Left lung (tissue), 10 donors: ENCODE data around the gene CXXC5. TPM values are rescaled to one million over a fixed set of nuclear protein-coding genes. Genes with fewer than 3 reads are reported as not detected.
"Not testable (repeated sequence)": the region's sequence is repeated elsewhere in the genome, so short reads cannot be mapped to it uniquely, and the experiment has no call there.

Experiments
- ATAC-seq: fragments of 200-7000 bp; cut with Tn5 transposase; one replicate; pipeline ENCODE4 v1.9.1; 2020; ENCODE audit warnings: moderate library complexity
- DNase-seq, 4 donors: peaks; one replicate each; pipeline ENCODE4 v3.0.0-alpha.2; 2013 to 2020
- H3K27ac ChIP-seq, 2 donors: fragments of 200-600 bp; sonication (generic) in 1 of 2; one replicate each; pipeline versions ENCODE4 v1.5.0 to v1.8.0; 2020 to 2021
- H3K27me3 ChIP-seq, 2 donors: fragments of 200-600 bp; sonication (generic) in 1 of 2; one replicate each; pipeline versions ENCODE4 v1.5.0 to v1.8.0; 2020 to 2021
- H3K36me3 ChIP-seq, 2 donors: fragments of 200-600 bp; sonication (generic) in 1 of 2; one replicate each; pipeline versions ENCODE4 v1.5.0 to v1.8.0; 2020 to 2021
- H3K4me1 ChIP-seq, 2 donors: fragments of 200-600 bp; one replicate each; pipeline ENCODE4 v1.8.0; 2021
- H3K4me3 ChIP-seq, 2 donors: fragments of 200-600 bp; sonication (generic) in 1 of 2; one replicate each; pipeline versions ENCODE4 v1.5.0 to v1.8.0; 2020 to 2021; ENCODE audit warnings: mild to moderate bottlenecking in 1 of 2
- H3K9me3 ChIP-seq, 2 donors: fragments of 200-600 bp; sonication (generic) in 1 of 2; one replicate each; pipeline versions ENCODE4 v1.5.0 to v1.8.0; 2020 to 2021
- intact Hi-C, 2 donors: fragments of 100-400 bp; cut with DNase I; formaldehyde crosslinking; loops; one replicate each; pipeline versions ENCODE4 v1.11.2 to v1.14.2; 2022
- polyA plus RNA-seq, 6 donors: library from polyadenylated mRNA; unstranded; fragments of 120-200 nt; gene quantifications; one replicate each; pipeline ENCODE4 v1.2.1, GENCODE V29; 2013; ENCODE audit not compliant: insufficient read length in 6 of 6
- total RNA-seq, 2 donors: library from RNA; stranded (reverse); fragmentation: NEBNext Ultra II Directional; extraction: Animal tissue kit (Norgen Biotek cat#: 25700); gene quantifications; one replicate each; pipeline ENCODE4 v1.2.1, GENCODE V29; 2021
- TF ChIP-seq, protein P1 (sequence below), 2 donors: fragments of 200-600 bp; sonication (generic) in 1 of 2; IDR thresholded peaks; one replicate each; pipeline versions ENCODE4 v1.5.0 to v1.8.0; 2021; ENCODE audit warnings: antibody characterized with exemption in 2 of 2
- donor health status: DM: no; HTN: yes; CAD: no.
- donor health status: DM: no; HTN: no; CAD: no.

CXXC5 gene
- total and polyA plus RNA-seq, 8 donors = 24.5 to 53.5 (median 40.9) TPM

DNA sequence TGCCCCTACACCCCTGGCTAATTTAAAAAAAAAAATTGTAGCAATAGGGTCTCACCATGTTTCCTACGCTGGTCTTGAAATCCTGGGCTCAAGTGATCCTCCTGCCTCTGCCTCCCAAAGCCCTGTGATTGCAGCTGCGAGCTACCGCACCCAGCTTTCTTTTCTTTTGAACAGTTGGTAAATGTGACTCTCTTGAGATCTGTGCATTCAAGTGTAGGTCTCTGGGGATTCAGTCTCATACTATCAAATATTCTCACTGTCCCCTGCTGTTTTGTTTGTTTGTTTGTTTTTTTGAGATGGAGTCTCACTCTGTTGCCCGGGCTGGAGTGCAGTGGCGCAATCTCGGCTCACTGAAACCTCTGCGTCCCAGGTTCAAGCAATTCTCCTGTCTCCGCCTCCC, 42.3 kb upstream of the CXXC5 start:
- intact Hi-C loops = no loop called here
- no peaks in the 10 kb centered on the region for H3K9me3 ChIP-seq
- no peaks in the 10 kb centered on the region for H3K4me1 ChIP-seq
- peaks cover 0 to 55% of the 10 kb centered on the region in 2 donors for H3K36me3 ChIP-seq
- H3K27ac ChIP-seq = no peak overlapping the region
- DNase-seq = no peak
- TF ChIP-seq, protein P1, sequence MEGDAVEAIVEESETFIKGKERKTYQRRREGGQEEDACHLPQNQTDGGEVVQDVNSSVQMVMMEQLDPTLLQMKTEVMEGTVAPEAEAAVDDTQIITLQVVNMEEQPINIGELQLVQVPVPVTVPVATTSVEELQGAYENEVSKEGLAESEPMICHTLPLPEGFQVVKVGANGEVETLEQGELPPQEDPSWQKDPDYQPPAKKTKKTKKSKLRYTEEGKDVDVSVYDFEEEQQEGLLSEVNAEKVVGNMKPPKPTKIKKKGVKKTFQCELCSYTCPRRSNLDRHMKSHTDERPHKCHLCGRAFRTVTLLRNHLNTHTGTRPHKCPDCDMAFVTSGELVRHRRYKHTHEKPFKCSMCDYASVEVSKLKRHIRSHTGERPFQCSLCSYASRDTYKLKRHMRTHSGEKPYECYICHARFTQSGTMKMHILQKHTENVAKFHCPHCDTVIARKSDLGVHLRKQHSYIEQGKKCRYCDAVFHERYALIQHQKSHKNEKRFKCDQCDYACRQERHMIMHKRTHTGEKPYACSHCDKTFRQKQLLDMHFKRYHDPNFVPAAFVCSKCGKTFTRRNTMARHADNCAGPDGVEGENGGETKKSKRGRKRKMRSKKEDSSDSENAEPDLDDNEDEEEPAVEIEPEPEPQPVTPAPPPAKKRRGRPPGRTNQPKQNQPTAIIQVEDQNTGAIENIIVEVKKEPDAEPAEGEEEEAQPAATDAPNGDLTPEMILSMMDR (IDR thresholded peaks at IDR 0.05) = no peak
- H3K27me3 ChIP-seq = no peaks in the 10 kb centered on the region
- ATAC-seq = no peak
- H3K4me3 ChIP-seq = no peak overlapping the region

DNA sequence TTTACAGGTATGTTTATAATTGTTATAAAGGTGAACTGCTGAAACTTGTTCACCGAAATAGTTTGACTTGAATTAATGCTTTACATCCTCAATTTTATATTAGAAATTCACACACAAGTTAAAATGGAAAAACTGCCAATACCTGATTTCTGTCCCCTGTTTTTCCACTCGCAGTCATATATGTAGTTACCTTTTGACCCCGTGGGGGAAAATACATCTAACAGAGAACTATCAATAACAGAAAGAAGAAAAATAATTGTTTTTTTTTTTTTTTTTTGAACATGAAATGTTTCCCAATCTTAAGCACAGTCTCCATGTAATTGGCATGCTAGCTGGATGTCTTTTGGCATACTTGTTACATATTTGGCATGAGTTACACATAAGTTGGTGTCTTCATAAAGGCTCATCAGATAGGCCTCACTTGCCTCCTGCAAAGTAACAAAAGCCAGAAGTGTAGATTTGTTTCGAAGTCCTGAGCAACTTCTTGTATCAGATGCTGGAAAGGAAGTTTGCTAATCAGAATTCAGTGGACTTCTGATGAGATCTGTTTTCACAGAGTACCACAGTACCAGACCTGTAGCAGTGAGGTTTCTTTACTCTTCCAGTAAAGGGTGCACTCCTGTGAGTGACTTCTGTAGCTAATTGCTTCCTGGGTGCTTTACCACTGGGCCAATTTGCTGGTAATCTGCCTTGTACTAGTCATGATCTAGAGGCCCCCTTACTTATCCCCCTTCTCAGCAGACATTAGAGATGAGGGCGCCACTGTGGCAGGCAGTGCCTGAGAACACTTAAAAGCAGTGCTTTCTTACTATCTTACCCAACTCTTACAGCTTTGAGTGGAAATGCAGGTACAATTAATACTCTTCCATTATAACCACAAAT, 36.2 kb upstream of the CXXC5 start:
- no peak overlapping the region for H3K4me3 ChIP-seq
- no peaks in the 10 kb centered on the region for H3K27me3 ChIP-seq
- intact Hi-C loops = no loop called here
- H3K27ac ChIP-seq = no peak overlapping the region
- H3K4me1 ChIP-seq = peaks cover 4 to 9% of the 10 kb centered on the region in 2 donors
- DNase-seq (no peak), ATAC-seq (peak; percentile 59)
- H3K9me3 ChIP-seq = no peaks in the 10 kb centered on the region
- TF ChIP-seq, protein P1 (IDR thresholded peaks at IDR 0.05) = no peak
- H3K36me3 ChIP-seq = peaks cover 0 to 31% of the 10 kb centered on the region in 2 donors

DNA sequence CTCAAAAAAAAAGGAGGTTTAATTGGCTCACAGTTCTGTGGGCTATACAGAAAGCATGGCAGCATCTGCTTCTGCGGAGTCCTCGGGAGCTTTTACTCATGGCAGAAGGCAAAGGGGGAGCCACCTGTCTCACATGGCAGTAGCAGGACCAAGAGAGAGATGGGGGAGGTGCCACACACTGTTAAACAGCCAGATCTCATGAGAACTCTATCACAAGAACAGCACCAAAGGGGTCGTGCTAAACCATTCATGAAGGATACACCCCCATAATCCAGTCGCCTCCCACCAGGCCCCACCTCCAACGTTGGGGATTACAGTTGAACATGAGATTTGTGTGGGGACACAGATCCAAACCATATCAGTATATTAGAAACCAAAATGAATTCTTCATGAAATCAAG, 28.3 kb upstream of the CXXC5 start:
- H3K36me3 ChIP-seq = peaks cover 0 to 92% of the 10 kb centered on the region in 2 donors
- TF ChIP-seq, protein P1 (IDR thresholded peaks at IDR 0.05) = no peak
- DNase-seq = no peak

DNA sequence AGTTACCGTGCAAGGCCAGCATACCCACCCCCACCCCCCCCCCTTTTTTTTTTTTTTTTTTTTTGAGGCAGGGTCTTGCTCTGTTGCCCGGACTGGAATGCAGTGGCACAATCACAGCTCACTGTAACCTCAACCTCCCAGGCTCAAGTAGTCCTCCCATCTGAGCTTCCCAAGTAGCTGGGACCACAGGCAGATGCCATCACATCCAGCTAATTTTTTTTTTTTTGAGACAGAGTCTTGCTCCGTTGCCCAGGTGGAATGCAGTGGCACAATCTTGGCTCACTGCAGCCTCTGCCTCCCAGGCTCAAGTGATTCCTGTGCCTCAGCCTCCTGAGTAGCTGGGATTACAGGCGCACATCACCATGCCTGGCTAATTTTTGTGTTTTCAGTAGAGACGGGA, 22.8 kb upstream of the CXXC5 start:
- intact Hi-C loops, H3K4me1 ChIP-seq, DNase-seq, H3K27me3 ChIP-seq, H3K4me3 ChIP-seq, H3K27ac ChIP-seq, H3K9me3 ChIP-seq, ATAC-seq: not testable (repeated sequence)
- H3K36me3 ChIP-seq = peaks cover 3 to 94% of the 10 kb centered on the region in 2 donors

More for the DNA sequence above, 28.3 kb upstream of the CXXC5 start:
- ATAC-seq = no peak
- H3K27ac ChIP-seq = no peak overlapping the region
- intact Hi-C loops = no loop called here
- no peak overlapping the region for H3K4me3 ChIP-seq
- no peaks in the 10 kb centered on the region for H3K27me3 ChIP-seq
- H3K9me3 ChIP-seq = no peaks in the 10 kb centered on the region
- H3K4me1 ChIP-seq = no peaks in the 10 kb centered on the region

DNA sequence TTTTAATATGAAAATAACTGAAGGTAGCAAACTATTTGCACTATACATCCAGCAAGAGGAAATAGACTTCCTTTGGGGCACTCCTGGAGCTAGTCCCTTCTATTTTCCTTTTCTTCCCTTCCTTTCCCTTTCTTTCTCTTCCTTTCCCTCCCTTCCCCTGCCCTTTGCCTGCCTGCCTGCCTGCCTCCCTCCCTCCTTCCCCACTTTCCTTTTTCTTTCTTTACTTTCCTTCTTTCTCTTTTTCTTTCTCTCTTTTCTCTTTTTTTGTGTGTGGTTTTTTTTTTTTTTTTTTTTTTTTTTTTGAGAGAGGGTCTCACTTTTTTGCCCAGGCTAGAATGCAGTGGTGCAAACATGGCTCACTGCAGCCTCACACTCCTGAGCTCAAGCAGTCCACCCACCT, 17.3 kb upstream of the CXXC5 start:
- no peak overlapping the region for H3K4me3 ChIP-seq
- no peak overlapping the region for H3K27ac ChIP-seq

More for the DNA sequence above, 17.3 kb upstream of the CXXC5 start:
- no peaks in the 10 kb centered on the region for H3K27me3 ChIP-seq
- peaks cover 7 to 20% of the 10 kb centered on the region in 2 donors for H3K4me1 ChIP-seq
- no peaks in the 10 kb centered on the region for H3K9me3 ChIP-seq
- TF ChIP-seq, protein P1 (IDR thresholded peaks at IDR 0.05) = no peak
- ATAC-seq (no peak), DNase-seq (no peak)
- peaks cover 3 to 45% of the 10 kb centered on the region in 2 donors for H3K36me3 ChIP-seq
- intact Hi-C loops = loop anchor here in 1 of 2 donors (10.0 kb wide), 2 partner anchors 64 to 134 kb away; no protein-coding TSS in a partner anchor
